AG20443 (cell line): ENCODE measurements around the gene TOLLIP.
"Not testable (repeated sequence)": the region's sequence is repeated elsewhere in the genome, so short reads cannot be mapped to it uniquely, and the experiment has no call there.

ENCODE experiments used
- DNase-seq: peaks from one replicate; pipeline ENCODE4 v3.0.0; 2012; ENCODE audit warnings: low spot score, mixed read lengths

Gene TOLLIP

GRCh38 chr11:1263010-1263409, 46.4 kb downstream of the TOLLIP start:
- DNase-seq: no peak

GRCh38 chr11:1262172-1263006, 47.0 kb downstream of the TOLLIP start:
- DNase-seq: peak; percentile 95

GRCh38 chr11:1261241-1262071, 48.0 kb downstream of the TOLLIP start:
- no peak for DNase-seq

GRCh38 chr11:1260620-1261019, 48.8 kb downstream of the TOLLIP start:
- no peak for DNase-seq

GRCh38 chr11:1260023-1260501, 49.4 kb downstream of the TOLLIP start:
- peak; percentile 79 for DNase-seq

- DNase-seq: no peak
These were observed 49.9 kb downstream of the TOLLIP start for GRCh38 chr11:1259561-1259960.

GRCh38 chr11:1259076-1259461, 50.4 kb downstream of the TOLLIP start:
- no peak for DNase-seq

- no peak for DNase-seq
These were observed 50.9 kb downstream of the TOLLIP start for GRCh38 chr11:1258401-1259075.

GRCh38 chr11:1257916-1258315, 51.5 kb downstream of the TOLLIP start:
- DNase-seq: no peak

- DNase-seq: no peak
These were observed 52.1 kb downstream of the TOLLIP start for GRCh38 chr11:1257366-1257765.

- DNase-seq: no peak
These were observed 53.0 kb downstream of the TOLLIP start for GRCh38 chr11:1256257-1257045.

GRCh38 chr11:1255151-1255550, 54.3 kb downstream of the TOLLIP start:
- no peak for DNase-seq

GRCh38 chr11:1254733-1255132, 54.7 kb downstream of the TOLLIP start:
- DNase-seq: no peak

- no peak for DNase-seq
These were observed 55.3 kb downstream of the TOLLIP start for GRCh38 chr11:1254086-1254648.

- DNase-seq: no peak
These were observed 56.3 kb downstream of the TOLLIP start for GRCh38 chr11:1253103-1253485.

GRCh38 chr11:1252371-1253102, 56.9 kb downstream of the TOLLIP start:
- DNase-seq: no peak

GRCh38 chr11:1251236-1251770, 58.1 kb downstream of the TOLLIP start:
- no peak for DNase-seq

- not testable (repeated sequence) for DNase-seq
These were observed 59.0 kb downstream of the TOLLIP start for GRCh38 chr11:1250411-1250810.

GRCh38 chr11:1248951-1249350, 60.5 kb downstream of the TOLLIP start:
- DNase-seq: not testable (repeated sequence)

- DNase-seq: not testable (repeated sequence)
These were observed 62.4 kb downstream of the TOLLIP start for GRCh38 chr11:1247026-1247425.
